Lower leg skin (tissue), 4 donors: ENCODE data around the gene AKT1S1. TPM values are rescaled to one million over a fixed set of nuclear protein-coding genes. Genes with fewer than 3 reads are reported as not detected.

ENCODE experiments used
- DNase-seq, 2 donors: peaks; one replicate each; pipeline ENCODE4 v3.0.0-alpha.2; 2019; ENCODE audit warnings: low spot score in 2 of 2
- H3K4me3 ChIP-seq: fragments of 200-600 bp; sonication (generic); 2 replicates; pipeline ENCODE4 v1.5.1; 2017; ENCODE audit warnings: mild to moderate bottlenecking, low read depth; ENCODE audit not compliant: poor library complexity, severe bottlenecking
- CTCF ChIP-seq, 3 donors: fragments of 450-650 bp; IDR thresholded peaks; one replicate each; pipeline ENCODE4 v1.5.1; 2016; ENCODE audit warnings: antibody characterized with exemption in 3 of 3, mild to moderate bottlenecking in 3 of 3, moderate library complexity in 2 of 3
- POLR2A ChIP-seq, 2 donors: fragments of 450-650 bp; IDR thresholded peaks; one replicate each; pipeline ENCODE4 v1.6.1; 2016 to 2017; ENCODE audit warnings: antibody characterized with exemption in 2 of 2, mild to moderate bottlenecking in 1 of 2, moderate library complexity in 1 of 2
- WGBS, 2 donors: methylation state at CpG; one replicate each; pipeline ENCODE4 v1.1.5; 2018; 5-methylcytosine and 5-hydroxymethylcytosine counted together
- intact Hi-C: fragments of 100-400 bp; cut with DNase I; formaldehyde crosslinking; loops from one replicate; pipeline ENCODE4 v1.15.0; 2023; ENCODE audit warnings: low total_unique reads
- total RNA-seq, 4 donors: library from RNA; depleted of rRNA; stranded (reverse); fragments of >200 nt; gene quantifications; one replicate each; pipeline ENCODE4 v1.1.0, GENCODE V29; 2016

AKT1S1 gene
- total RNA-seq, 4 donors from 2014 or later, result 15.3 to 28.9 (median 23.8) TPM

GRCh38 chr19:49861541-49862378, 15.4 kb downstream of the AKT1S1 start:
- 64 to 75% methylated on average over 56 to 58 of the region's 60 CpGs for WGBS, 2 donors
- no peak overlapping the region for H3K4me3 ChIP-seq
- TF ChIP-seq CTCF (IDR thresholded peaks at IDR 0.05) (no peak), POLR2A (IDR thresholded peaks at IDR 0.05) (no peak)
- intact Hi-C loops, result no loop called here
- no peak for DNase-seq

GRCh38 chr19:49861107-49861506, 16.0 kb downstream of the AKT1S1 start:
- DNase-seq, result no peak
- no peak overlapping the region for H3K4me3 ChIP-seq
- no peak for TF ChIP-seq POLR2A (IDR thresholded peaks at IDR 0.05)
- TF ChIP-seq CTCF (IDR thresholded peaks at IDR 0.05), result no peak
- 26 to 27% methylated on average over 11 to 12 of the region's 13 CpGs for WGBS, 2 donors
- intact Hi-C loops, result no loop called here

GRCh38 chr19:49860336-49861102, 16.6 kb downstream of the AKT1S1 start:
- no peak overlapping the region for H3K4me3 ChIP-seq

GRCh38 chr19:49859682-49860335, 17.3 kb downstream of the AKT1S1 start:
- TF ChIP-seq POLR2A (IDR thresholded peaks at IDR 0.05) (no peak), CTCF (IDR thresholded peaks at IDR 0.05) (no peak)
- WGBS, 2 donors, result 89 to 90% methylated on average over 15 to 21 of the region's 22 CpGs
- intact Hi-C loops, result no loop called here
- no peak for DNase-seq
- H3K4me3 ChIP-seq, result no peak overlapping the region

More at GRCh38 chr19:49860336-49861102, 16.6 kb downstream of the AKT1S1 start:
- WGBS, 2 donors, result 71 to 78% methylated on average over 12 to 17 of the region's 17 CpGs
- TF ChIP-seq CTCF (IDR thresholded peaks at IDR 0.05) (no peak), POLR2A (IDR thresholded peaks at IDR 0.05) (no peak)
- intact Hi-C loops, result no loop called here
- no peak for DNase-seq

- H3K4me3 ChIP-seq, result no peak overlapping the region
- 83 to 84% methylated on average over 25 to 32 of the region's 37 CpGs for WGBS, 2 donors
- DNase-seq, result no peak
- intact Hi-C loops, result no loop called here
- TF ChIP-seq CTCF (IDR thresholded peaks at IDR 0.05) (no peak), POLR2A (IDR thresholded peaks at IDR 0.05) (no peak)
Observed at GRCh38 chr19:49858088-49858985, 18.8 kb downstream of the AKT1S1 start.
